Measurements from ENCODE around the gene DSE.

- TF ChIP-seq FOXA1 (IDR thresholded peaks at IDR 0.05) (no peak), HDGF (IDR thresholded peaks at IDR 0.05; ENCODE audit: borderline replicate concordance) (no peak), NFRKB (IDR thresholded peaks at IDR 0.05) (no peak), FOXK2 (IDR thresholded peaks at IDR 0.05) (no peak), CTBP1 (IDR thresholded peaks at IDR 0.05; ENCODE audit: borderline replicate concordance) (no peak), L3MBTL2 (conservative IDR thresholded peaks at IDR 0.05) (peak; percentile 68), ZNF384 (IDR thresholded peaks at IDR 0.05) (no peak), PKNOX1 (IDR thresholded peaks at IDR 0.05) (no peak), ARNT (IDR thresholded peaks at IDR 0.05) (no peak), BHLHE40 (IDR thresholded peaks at IDR 0.05; ENCODE audit: borderline replicate concordance) (no peak), SP1 (IDR thresholded peaks at IDR 0.05) (no peak)
Measured at GRCh38 chr6:116371120-116371917, 572 bp downstream of the DSE start.
